GM13977 (cell line): Measurements from ENCODE around the gene GSTT4.
"Not testable (repeated sequence)": the region's sequence is repeated elsewhere in the genome, so short reads cannot be mapped to it uniquely, and the experiment has no call there.

Experiments
- DNase-seq: peaks from one replicate; pipeline ENCODE4 v3.0.0; 2012; ENCODE audit warnings: low spot score
- in situ Hi-C: fragments of 300-500 bp; cut with MboI; formaldehyde crosslinking; loops from one replicate; pipeline ENCODE4 v1.12.0; 2022; ENCODE audit warnings: low sequenced_read_pairs, low pct_unique_long_range_greater_than_20kb, mixed read lengths, inconsistent platforms; ENCODE audit not compliant: unreplicated experiment

GSTT4 gene

DNA sequence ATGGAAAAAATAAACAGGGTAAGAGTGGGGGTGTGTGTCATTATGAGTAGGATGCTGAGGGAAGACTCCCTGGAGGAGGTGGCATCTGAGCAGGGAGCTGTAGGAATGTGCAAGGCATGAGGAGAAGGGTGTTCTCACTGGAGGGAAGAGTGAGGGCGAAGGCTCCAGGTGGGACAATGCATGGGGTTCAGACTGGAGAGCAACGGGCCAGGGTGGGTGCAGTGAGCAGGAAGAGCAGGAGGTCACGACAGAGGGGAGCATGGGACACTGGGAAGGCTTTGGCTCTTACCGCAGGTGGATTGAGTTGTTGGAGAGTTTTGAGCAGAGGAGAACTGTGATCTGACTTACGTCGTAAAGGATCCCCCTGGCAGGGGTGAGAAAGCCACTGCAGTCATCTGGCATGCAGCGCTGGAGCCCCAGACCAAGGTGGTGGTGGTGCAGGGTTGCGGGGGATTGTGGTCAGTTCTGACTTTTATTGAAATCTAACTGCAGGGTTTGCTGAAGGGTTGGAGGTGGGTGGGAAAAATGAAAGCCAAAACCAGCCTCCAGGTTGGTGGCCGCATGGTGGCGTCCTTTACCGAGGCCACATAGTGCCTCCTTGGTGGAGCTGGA, 52.4 kb downstream of the GSTT4 start:
- DNase-seq, in situ Hi-C loops: not testable (repeated sequence)

DNA sequence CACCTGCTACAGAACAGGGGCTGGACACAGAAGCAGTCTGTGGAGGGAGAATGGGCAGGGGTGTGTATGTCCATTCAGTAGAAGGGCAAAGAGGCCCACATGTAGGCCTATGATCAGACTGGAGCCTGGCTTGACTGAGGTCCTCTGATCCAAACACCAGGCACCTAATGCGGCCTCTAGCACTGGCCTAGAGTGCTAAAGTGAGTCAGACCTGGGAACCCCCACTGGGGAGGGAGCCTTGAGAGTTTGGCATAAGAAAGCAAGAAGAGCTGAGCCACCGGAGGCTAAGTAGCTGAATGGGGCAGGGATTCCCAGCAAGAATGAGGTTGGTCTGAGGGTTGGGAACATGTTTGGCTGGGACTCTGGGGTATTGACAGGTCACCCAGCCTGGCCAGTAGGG, 53.9 kb downstream of the GSTT4 start:
- DNase-seq, in situ Hi-C loops: not testable (repeated sequence)

DNA sequence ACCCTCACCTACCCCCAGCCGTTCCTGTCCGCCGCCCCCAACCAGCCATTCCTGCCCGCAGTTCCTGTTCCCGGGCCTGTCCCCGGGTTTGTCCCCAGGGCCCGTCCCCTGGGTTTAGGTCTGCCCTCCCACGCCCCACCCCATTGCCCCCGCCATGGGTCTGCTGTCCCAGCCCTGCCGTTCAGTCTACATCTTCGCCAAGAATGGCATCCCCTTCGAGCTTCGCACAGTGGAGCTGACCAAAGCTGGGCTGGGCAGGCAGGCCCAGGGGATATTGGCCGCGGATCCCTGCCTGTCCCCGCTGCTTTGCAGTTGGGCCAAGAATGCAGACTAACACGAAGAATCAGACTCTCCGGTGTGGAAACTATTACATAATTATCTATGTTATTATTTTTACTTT, 55.5 kb downstream of the GSTT4 start:
- in situ Hi-C loops, DNase-seq: not testable (repeated sequence)
